Activated naive CD4-positive, alpha-beta T cell treated with anti-CD3 and anti-CD28 coated beads for 36 hours (primary cell): ENCODE measurements around the gene STAT4. TPM values are rescaled to one million over a fixed set of nuclear protein-coding genes. Genes with fewer than 3 reads are reported as not detected.

Source experiments
- CTCF ChIA-PET: fragments of 350-600 bp; sonication (Branson Sonifier 250); formaldehyde crosslinking; loops from one replicate; lab custom pipeline; 2021; ENCODE audit warnings: antibody characterized with exemption; lab: Charles Lee
- DNase-seq: peaks from one replicate; pipeline ENCODE4 v3.0.0-alpha.2; 2020
- H3K27ac Mint-ChIP-seq: one replicate; pipeline ENCODE4 v1.8.0; 2021; ENCODE audit warnings: mild to moderate bottlenecking, mixed read lengths
- H3K27me3 Mint-ChIP-seq: one replicate; pipeline ENCODE4 v1.8.0; 2021; ENCODE audit warnings: low read depth, mixed read lengths
- H3K36me3 Mint-ChIP-seq: one replicate; pipeline ENCODE4 v1.8.0; 2021; ENCODE audit warnings: low read depth, mixed read lengths
- H3K4me1 Mint-ChIP-seq: one replicate; pipeline ENCODE4 v1.8.0; 2021; ENCODE audit warnings: low read depth, mixed read lengths
- H3K4me3 Mint-ChIP-seq: one replicate; pipeline ENCODE4 v1.8.0; 2021; ENCODE audit warnings: mild to moderate bottlenecking, moderate library complexity, mixed read lengths
- H3K9me3 Mint-ChIP-seq: one replicate; pipeline ENCODE4 v1.8.0; 2021; ENCODE audit warnings: mixed read lengths
- intact Hi-C: fragments of 100-400 bp; cut with micrococcal nuclease; formaldehyde crosslinking; loops from one replicate; pipeline ENCODE4 v1.15.1; 2023
- total RNA-seq, 2 experiments: library from RNA; stranded (reverse); gene quantifications; one replicate each; pipeline ENCODE4 v1.2.3, GENCODE V29; 2021

Gene STAT4
- total RNA-seq, 2 experiments from 2014 or later, result 53.9 to 54.6 TPM

GRCh38 chr2:190984595-190984994 lies 166.2 kb downstream of the STAT4 start:
- H3K27ac Mint-ChIP-seq, result peak overlapping the region; percentile 75
- H3K4me3 Mint-ChIP-seq, result no peak overlapping the region
- peaks cover 93% of the 10 kb centered on the region for H3K36me3 Mint-ChIP-seq
- no peaks in the 10 kb centered on the region for H3K9me3 Mint-ChIP-seq
- CTCF ChIA-PET, result interaction anchor here (1.1 to 2.2 kb wide), 2 partner anchors 12 to 17 kb away, joined by 4 to 7 read pairs; no protein-coding TSS in a partner anchor
- intact Hi-C loops, result loop anchor here (5.0 kb wide), 1 partner anchor 82 kb away; no protein-coding TSS in a partner anchor
- H3K4me1 Mint-ChIP-seq, result peaks cover 77% of the 10 kb centered on the region
- no peaks in the 10 kb centered on the region for H3K27me3 Mint-ChIP-seq
- peak; percentile 41 for DNase-seq

GRCh38 chr2:190982262-190983034 lies 168.3 kb downstream of the STAT4 start:
- intact Hi-C loops, result loop anchor here (1.0 to 5.0 kb wide), 2 partner anchors 32 to 80 kb away; partner anchors contain the start of gene STAT1

GRCh38 chr2:190981733-190982132 lies 169.1 kb downstream of the STAT4 start:
- CTCF ChIA-PET, result interaction anchor here (1.0 to 1.6 kb wide), 2 partner anchors 9 to 15 kb away, joined by 3 to 4 read pairs; no protein-coding TSS in a partner anchor
- peaks cover 92% of the 10 kb centered on the region for H3K36me3 Mint-ChIP-seq

More at GRCh38 chr2:190982262-190983034, 168.3 kb downstream of the STAT4 start:
- Mint-ChIP-seq H3K36me3 (peaks cover 93% of the 10 kb centered on the region), H3K4me1 (peaks cover 76% of the 10 kb centered on the region), H3K27me3 (no peaks in the 10 kb centered on the region), H3K9me3 (no peaks in the 10 kb centered on the region), H3K4me3 (no peak overlapping the region), H3K27ac (peak overlapping the region; percentile 77)
- CTCF ChIA-PET, result interaction anchor here (1.0 to 1.6 kb wide), 3 partner anchors 10 to 70 kb away, joined by 3 to 4 read pairs (median 3); no protein-coding TSS in a partner anchor
- DNase-seq, result no peak

GRCh38 chr2:190981333-190981732 lies 169.5 kb downstream of the STAT4 start:
- intact Hi-C loops, result loop anchor here (5.0 kb wide), 1 partner anchor 79 kb away; no protein-coding TSS in a partner anchor
- no peak for DNase-seq
- no peaks in the 10 kb centered on the region for H3K27me3 Mint-ChIP-seq
- H3K27ac Mint-ChIP-seq, result peak overlapping the region; percentile 73
- H3K4me1 Mint-ChIP-seq, result peaks cover 71% of the 10 kb centered on the region
- H3K36me3 Mint-ChIP-seq, result peaks cover 92% of the 10 kb centered on the region
- H3K4me3 Mint-ChIP-seq, result no peak overlapping the region
- no peaks in the 10 kb centered on the region for H3K9me3 Mint-ChIP-seq
- CTCF ChIA-PET, result no interaction called here

More at GRCh38 chr2:190981733-190982132, 169.1 kb downstream of the STAT4 start:
- H3K4me3 Mint-ChIP-seq, result no peak overlapping the region
- no peaks in the 10 kb centered on the region for H3K27me3 Mint-ChIP-seq
- peaks cover 74% of the 10 kb centered on the region for H3K4me1 Mint-ChIP-seq
- DNase-seq, result no peak
- H3K9me3 Mint-ChIP-seq, result no peaks in the 10 kb centered on the region
- intact Hi-C loops, result loop anchor here (1.0 to 5.0 kb wide), 2 partner anchors 33 to 79 kb away; partner anchors contain the start of gene STAT1
- peak overlapping the region; percentile 77 for H3K27ac Mint-ChIP-seq

- H3K9me3 Mint-ChIP-seq, result no peaks in the 10 kb centered on the region
- DNase-seq, result no peak
- peak overlapping the region; percentile 73 for H3K27ac Mint-ChIP-seq
- H3K4me1 Mint-ChIP-seq, result peaks cover 65% of the 10 kb centered on the region
- CTCF ChIA-PET, result no interaction called here
- no peak overlapping the region for H3K4me3 Mint-ChIP-seq
- H3K36me3 Mint-ChIP-seq, result peaks cover 90% of the 10 kb centered on the region
- intact Hi-C loops, result loop anchor here (5.0 kb wide), 1 partner anchor 78 kb away; no protein-coding TSS in a partner anchor
- H3K27me3 Mint-ChIP-seq, result no peaks in the 10 kb centered on the region
Measured at GRCh38 chr2:190980630-190981209, 170.1 kb downstream of the STAT4 start.

GRCh38 chr2:190979906-190980629 lies 170.7 kb downstream of the STAT4 start:
- Mint-ChIP-seq H3K27me3 (no peaks in the 10 kb centered on the region), H3K27ac (peak overlapping the region; percentile 73), H3K4me1 (peaks cover 58% of the 10 kb centered on the region), H3K4me3 (no peak overlapping the region), H3K36me3 (peaks cover 90% of the 10 kb centered on the region), H3K9me3 (no peaks in the 10 kb centered on the region)
- DNase-seq, result no peak
- intact Hi-C loops, result loop anchor here (5.0 kb wide), 1 partner anchor 78 kb away; no protein-coding TSS in a partner anchor
- CTCF ChIA-PET, result no interaction called here

Other genes starting within 250 kb of the STAT4 start
- gene STAT1, start 136.8 kb downstream of the STAT4 start, total RNA-seq, result 100 to 1,000 TPM; 376 to 402 TPM
- 10 to 100 TPM; 39.2 to 40.5 TPM for gene MYO1B, start 94.4 kb upstream of the STAT4 start, total RNA-seq